Right atrium auricular region (tissue), 2 donors: ENCODE data around the gene ZNF362. TPM values are rescaled to one million over a fixed set of nuclear protein-coding genes. Genes with fewer than 3 reads are reported as not detected.

Source experiments
- DNase-seq: peaks from one replicate; pipeline ENCODE4 v3.0.0-alpha.2; 2019; ENCODE audit warnings: low spot score
- H3K27ac ChIP-seq, 2 donors: fragments of 200-600 bp; sonication (generic); 1 replicate in 1 of 2; 2 replicates in 1 of 2; pipeline ENCODE4 v1.5.1; 2016 to 2019
- H3K27me3 ChIP-seq, 2 donors: fragments of 200-600 bp; sonication (generic); one replicate each; pipeline versions ENCODE4 v1.5.1 to v1.6.0; 2017 to 2019
- H3K36me3 ChIP-seq: fragments of 200-600 bp; sonication (generic); one replicate; pipeline ENCODE4 v1.5.1; 2016
- H3K4me1 ChIP-seq, 2 donors: fragments of 200-600 bp; sonication (generic); one replicate each; pipeline versions ENCODE4 v1.5.1 to v1.6.0; 2017 to 2019
- H3K4me3 ChIP-seq, 2 donors: fragments of 200-600 bp; sonication (generic); 1 replicate in 1 of 2; 2 replicates in 1 of 2; pipeline ENCODE4 v1.5.1; 2017 to 2019; ENCODE audit warnings: mild to moderate bottlenecking in 1 of 2, moderate library complexity in 1 of 2
- H3K9me3 ChIP-seq, 2 donors: fragments of 200-600 bp; sonication (generic); one replicate each; pipeline ENCODE4 v1.5.1; 2019
- CTCF ChIP-seq, 2 donors: fragments of 200-600 bp; sonication (generic); IDR thresholded peaks; one replicate each; pipeline ENCODE4 v1.5.1; 2019; ENCODE audit warnings: antibody characterized with exemption in 2 of 2
- total RNA-seq, 2 donors: library from RNA; depleted of rRNA; stranded (reverse); fragments of >200 nt; gene quantifications; one replicate each; pipeline ENCODE4 v1.1.0, GENCODE V29; 2016

Gene ZNF362
- total RNA-seq, 2 donors from 2014 or later: 23.5 to 50.5 TPM

- no peak for DNase-seq
- no peaks in the 10 kb centered on the region for H3K27me3 ChIP-seq
- peaks cover 0 to 12% of the 10 kb centered on the region in 2 donors for H3K4me1 ChIP-seq
- H3K36me3 ChIP-seq: peaks cover 33% of the 10 kb centered on the region
- TF ChIP-seq CTCF (IDR thresholded peaks at IDR 0.05): no peak
- H3K27ac ChIP-seq: no peak within 1 kb of the TSS
- no peak within 1 kb of the TSS for H3K4me3 ChIP-seq
- H3K9me3 ChIP-seq: no peaks in the 10 kb centered on the region
Measured at GRCh38 chr1:33320619-33321165, 64.4 kb downstream of the ZNF362 start, which contains the start of gene A3GALT2. Gene A3GALT2 (minus strand): TSS chr1:33321098. CDS start chr1:33321098, 0 bp downstream.

- H3K4me3 ChIP-seq: no peak overlapping the region
- no peaks in the 10 kb centered on the region for H3K9me3 ChIP-seq
- no peak for DNase-seq
- H3K27ac ChIP-seq: no peak overlapping the region
- TF ChIP-seq CTCF (IDR thresholded peaks at IDR 0.05): no peak
- H3K36me3 ChIP-seq: peaks cover 38% of the 10 kb centered on the region
- peaks cover 0 to 12% of the 10 kb centered on the region in 2 donors for H3K4me1 ChIP-seq
- no peaks in the 10 kb centered on the region for H3K27me3 ChIP-seq
Measured at GRCh38 chr1:33321178-33321577, 64.9 kb downstream of the ZNF362 start.

- TF ChIP-seq CTCF (IDR thresholded peaks at IDR 0.05): no peak
- no peak for DNase-seq
- Histone ChIP-seq H3K27ac (no peak overlapping the region), H3K9me3 (no peaks in the 10 kb centered on the region), H3K4me3 (no peak overlapping the region), H3K36me3 (peaks cover 47% of the 10 kb centered on the region), H3K27me3 (no peaks in the 10 kb centered on the region), H3K4me1 (peaks cover 0 to 18% of the 10 kb centered on the region in 2 donors)
Measured at GRCh38 chr1:33322109-33322508, 65.8 kb downstream of the ZNF362 start.

- no peaks in the 10 kb centered on the region for H3K9me3 ChIP-seq
- no peaks in the 10 kb centered on the region for H3K27me3 ChIP-seq
- no peak for DNase-seq
- H3K4me1 ChIP-seq: peaks cover 0 to 27% of the 10 kb centered on the region in 2 donors
- H3K27ac ChIP-seq: no peak overlapping the region
- no peak for TF ChIP-seq CTCF (IDR thresholded peaks at IDR 0.05)
- H3K4me3 ChIP-seq: no peak overlapping the region
- H3K36me3 ChIP-seq: peaks cover 57% of the 10 kb centered on the region
Measured at GRCh38 chr1:33322870-33323585, 66.7 kb downstream of the ZNF362 start.

GRCh38 chr1:33323663-33324477 lies 67.6 kb downstream of the ZNF362 start:
- peak overlapping the region in 1 of 2 donors; percentile 15 for H3K27ac ChIP-seq

More at GRCh38 chr1:33323663-33324477, 67.6 kb downstream of the ZNF362 start:
- peaks cover 0 to 36% of the 10 kb centered on the region in 2 donors for H3K4me1 ChIP-seq
- TF ChIP-seq CTCF (IDR thresholded peaks at IDR 0.05): no peak
- no peak for DNase-seq
- H3K9me3 ChIP-seq: no peaks in the 10 kb centered on the region
- peaks cover 65% of the 10 kb centered on the region for H3K36me3 ChIP-seq
- H3K27me3 ChIP-seq: no peaks in the 10 kb centered on the region
- no peak overlapping the region for H3K4me3 ChIP-seq
